ENCODE measurements around the gene STAM2. TPM values are rescaled to one million over a fixed set of nuclear protein-coding genes. Genes with fewer than 3 reads are reported as not detected.
A peak's percentile ranks its signal among the peaks of the same experiment; 100 is the strongest.

STAM2 gene
- total RNA-seq, 1 donor from 2014 or later, result 35.3 TPM

DNA sequence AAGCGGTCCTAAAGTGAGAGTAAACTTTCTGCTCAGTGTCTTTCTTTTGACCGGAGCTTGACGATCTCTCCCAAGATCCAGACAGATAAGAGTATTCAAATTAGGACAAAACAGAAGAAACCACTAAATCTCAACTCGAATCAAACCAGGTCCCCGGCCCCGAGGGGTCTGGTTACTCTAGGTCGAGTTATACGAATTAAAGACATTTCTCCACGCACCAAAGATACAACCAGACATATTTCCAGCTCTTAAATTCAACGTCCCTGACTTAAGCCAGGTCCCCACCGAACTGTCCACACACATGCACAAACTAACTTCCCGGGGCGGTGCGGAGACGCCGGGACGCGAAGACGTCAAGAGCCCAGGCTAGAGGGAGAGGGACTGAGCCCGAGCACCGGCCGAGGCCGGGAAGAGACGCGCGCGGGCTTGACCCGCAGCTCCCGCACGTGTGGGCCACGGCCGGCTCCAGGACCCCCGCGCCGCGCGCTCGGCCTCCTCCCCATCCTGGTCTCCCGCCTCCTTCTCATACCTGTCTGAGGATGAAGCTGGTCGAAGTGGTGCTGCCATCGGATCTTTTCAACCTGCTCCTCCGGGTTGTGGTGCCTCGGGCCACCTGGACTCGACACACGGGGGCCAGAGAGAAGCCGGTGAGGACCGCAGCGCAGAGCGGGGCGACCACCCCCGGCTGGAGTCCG lies 77.6 kb downstream of the STAM2 start:
- H3K9ac ChIP-seq (ENCODE audit: low read length), result peak overlapping the region; percentile 33

DNA sequence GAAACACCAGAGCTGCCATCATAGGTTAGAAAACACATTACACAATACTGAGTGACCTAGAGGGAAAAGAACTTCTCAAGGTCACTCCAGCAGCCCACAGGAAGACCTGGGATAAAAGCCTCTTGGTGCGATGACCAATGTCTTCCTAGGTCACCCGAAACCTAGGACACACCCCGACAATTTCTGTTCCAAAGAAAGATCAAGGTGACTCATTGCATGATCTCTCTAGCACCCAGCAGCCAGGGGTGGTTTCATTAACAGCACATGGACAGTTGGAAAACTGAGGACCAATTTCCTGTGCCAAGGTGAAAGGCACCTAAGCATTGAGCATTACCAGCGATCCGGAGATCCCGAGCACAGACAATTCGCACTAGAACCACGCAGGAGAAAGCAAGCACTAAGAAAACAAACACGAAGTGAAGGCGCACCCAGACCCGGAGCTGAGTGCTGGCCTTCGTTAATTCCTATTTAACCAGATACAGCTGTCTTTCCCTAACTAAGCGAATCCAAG lies 78.2 kb downstream of the STAM2 start:
- Histone ChIP-seq H3K79me2 (ENCODE audit: insufficient read depth, low read length) (no peaks in the 10 kb centered on the region), H3K9ac (ENCODE audit: low read length) (peak overlapping the region; percentile 33), H3K4me3 (ENCODE audit: insufficient read depth, low read depth, low read length) (peak overlapping the region; percentile 47), H3K27ac (ENCODE audit: low read depth, low read length) (no peak overlapping the region), H4K20me1 (ENCODE audit: insufficient read depth, low read length) (no peaks in the 10 kb centered on the region), H3K36me3 (ENCODE audit: insufficient read depth, low read length) (no peaks in the 10 kb centered on the region), H3K9me3 (ENCODE audit: insufficient read depth, low read depth, low read length) (no peaks in the 10 kb centered on the region), H3K4me1 (ENCODE audit: insufficient read depth, low read length) (peaks cover 12% of the 10 kb centered on the region), H3K27me3 (ENCODE audit: insufficient read depth, low read length) (peaks cover 53% of the 10 kb centered on the region), H3K4me2 (ENCODE audit: low read length) (peak overlapping the region; percentile 88), H2AFZ (ENCODE audit: low read depth, low read length) (peak overlapping the region; percentile 50)
- H3K9me3 Mint-ChIP-seq (ENCODE audit: unreplicated experiment), result no peaks in the 10 kb centered on the region
- peaks cover 48% of the 10 kb centered on the region for H3K27me3 Mint-ChIP-seq (ENCODE audit: low read depth, unreplicated experiment)
- H3K27ac Mint-ChIP-seq (ENCODE audit: unreplicated experiment), result no peak overlapping the region
- peak overlapping the region; percentile 85 for H3K4me3 Mint-ChIP-seq (ENCODE audit: unreplicated experiment)
- peaks cover 5% of the 10 kb centered on the region for H3K4me1 Mint-ChIP-seq (ENCODE audit: low read depth, unreplicated experiment)
- H3K36me3 Mint-ChIP-seq (ENCODE audit: low read depth, unreplicated experiment), result no peaks in the 10 kb centered on the region
- no peak for TF ChIP-seq EZH2 (IDR thresholded peaks at IDR 0.05; ENCODE audit: insufficient read depth, low read length)
- TF ChIP-seq, protein P1, sequence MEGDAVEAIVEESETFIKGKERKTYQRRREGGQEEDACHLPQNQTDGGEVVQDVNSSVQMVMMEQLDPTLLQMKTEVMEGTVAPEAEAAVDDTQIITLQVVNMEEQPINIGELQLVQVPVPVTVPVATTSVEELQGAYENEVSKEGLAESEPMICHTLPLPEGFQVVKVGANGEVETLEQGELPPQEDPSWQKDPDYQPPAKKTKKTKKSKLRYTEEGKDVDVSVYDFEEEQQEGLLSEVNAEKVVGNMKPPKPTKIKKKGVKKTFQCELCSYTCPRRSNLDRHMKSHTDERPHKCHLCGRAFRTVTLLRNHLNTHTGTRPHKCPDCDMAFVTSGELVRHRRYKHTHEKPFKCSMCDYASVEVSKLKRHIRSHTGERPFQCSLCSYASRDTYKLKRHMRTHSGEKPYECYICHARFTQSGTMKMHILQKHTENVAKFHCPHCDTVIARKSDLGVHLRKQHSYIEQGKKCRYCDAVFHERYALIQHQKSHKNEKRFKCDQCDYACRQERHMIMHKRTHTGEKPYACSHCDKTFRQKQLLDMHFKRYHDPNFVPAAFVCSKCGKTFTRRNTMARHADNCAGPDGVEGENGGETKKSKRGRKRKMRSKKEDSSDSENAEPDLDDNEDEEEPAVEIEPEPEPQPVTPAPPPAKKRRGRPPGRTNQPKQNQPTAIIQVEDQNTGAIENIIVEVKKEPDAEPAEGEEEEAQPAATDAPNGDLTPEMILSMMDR (IDR thresholded peaks at IDR 0.05; ENCODE audit: insufficient read depth, low read depth, low read length), result no peak
- no peak for DNase-seq (ENCODE audit: low read depth)
- FAIRE-seq, result no peak

More for the DNA sequence above, 77.6 kb downstream of the STAM2 start:
- no peak for FAIRE-seq
- no peak overlapping the region for H3K27ac Mint-ChIP-seq (ENCODE audit: unreplicated experiment)
- Histone ChIP-seq H3K9me3 (ENCODE audit: insufficient read depth, low read depth, low read length) (no peaks in the 10 kb centered on the region), H3K4me1 (ENCODE audit: insufficient read depth, low read length) (peaks cover 12% of the 10 kb centered on the region), H3K27ac (ENCODE audit: low read depth, low read length) (no peak overlapping the region), H3K27me3 (ENCODE audit: insufficient read depth, low read length) (peaks cover 53% of the 10 kb centered on the region), H4K20me1 (ENCODE audit: insufficient read depth, low read length) (no peaks in the 10 kb centered on the region), H3K79me2 (ENCODE audit: insufficient read depth, low read length) (no peaks in the 10 kb centered on the region), H3K4me3 (ENCODE audit: insufficient read depth, low read depth, low read length) (peak overlapping the region; percentile 47), H3K36me3 (ENCODE audit: insufficient read depth, low read length) (no peaks in the 10 kb centered on the region), H3K4me2 (ENCODE audit: low read length) (peak overlapping the region; percentile 88), H2AFZ (ENCODE audit: low read depth, low read length) (peak overlapping the region; percentile 50)
- H3K36me3 Mint-ChIP-seq (ENCODE audit: low read depth, unreplicated experiment), result no peaks in the 10 kb centered on the region
- H3K4me3 Mint-ChIP-seq (ENCODE audit: unreplicated experiment), result peak overlapping the region; percentile 85
- H3K27me3 Mint-ChIP-seq (ENCODE audit: low read depth, unreplicated experiment), result peaks cover 50% of the 10 kb centered on the region
- DNase-seq (ENCODE audit: low read depth), result no peak
- no peaks in the 10 kb centered on the region for H3K9me3 Mint-ChIP-seq (ENCODE audit: unreplicated experiment)
- peak; percentile 76 for TF ChIP-seq EZH2 (IDR thresholded peaks at IDR 0.05; ENCODE audit: insufficient read depth, low read length)
- TF ChIP-seq, protein P1 (IDR thresholded peaks at IDR 0.05; ENCODE audit: insufficient read depth, low read depth, low read length), result no peak
- H3K4me1 Mint-ChIP-seq (ENCODE audit: low read depth, unreplicated experiment), result peaks cover 5% of the 10 kb centered on the region

DNA sequence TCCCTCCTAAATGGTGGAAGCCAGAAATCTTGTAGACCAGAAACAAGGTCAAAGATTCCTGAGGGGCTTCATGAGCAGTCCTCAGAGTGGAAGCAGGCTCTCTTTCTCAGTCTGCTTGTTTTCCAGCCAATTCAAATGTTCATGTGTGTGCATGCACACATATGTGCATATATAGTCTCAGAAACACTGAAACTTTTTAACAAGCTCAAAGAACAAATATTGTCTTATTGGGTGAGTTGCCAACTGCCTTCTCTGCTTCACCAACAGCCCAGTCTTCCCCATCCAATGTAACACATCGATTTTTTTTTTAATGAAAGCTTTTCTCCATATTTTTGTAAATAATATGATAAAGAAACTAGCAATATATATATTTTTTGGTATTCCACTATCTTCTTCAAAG lies 80.4 kb downstream of the STAM2 start:
- Histone ChIP-seq H3K9ac (ENCODE audit: low read length) (no peak overlapping the region), H4K20me1 (ENCODE audit: insufficient read depth, low read length) (no peaks in the 10 kb centered on the region), H3K27me3 (ENCODE audit: insufficient read depth, low read length) (peaks cover 39% of the 10 kb centered on the region), H3K79me2 (ENCODE audit: insufficient read depth, low read length) (no peaks in the 10 kb centered on the region), H2AFZ (ENCODE audit: low read depth, low read length) (no peak overlapping the region), H3K4me3 (ENCODE audit: insufficient read depth, low read depth, low read length) (no peak overlapping the region), H3K27ac (ENCODE audit: low read depth, low read length) (no peak overlapping the region), H3K36me3 (ENCODE audit: insufficient read depth, low read length) (no peaks in the 10 kb centered on the region), H3K9me3 (ENCODE audit: insufficient read depth, low read depth, low read length) (no peaks in the 10 kb centered on the region), H3K4me1 (ENCODE audit: insufficient read depth, low read length) (peaks cover 12% of the 10 kb centered on the region), H3K4me2 (ENCODE audit: low read length) (no peak overlapping the region)
- Mint-ChIP-seq H3K4me1 (ENCODE audit: low read depth, unreplicated experiment) (peaks cover 5% of the 10 kb centered on the region), H3K4me3 (ENCODE audit: unreplicated experiment) (no peak overlapping the region), H3K9me3 (ENCODE audit: unreplicated experiment) (no peaks in the 10 kb centered on the region), H3K27me3 (ENCODE audit: low read depth, unreplicated experiment) (peaks cover 40% of the 10 kb centered on the region), H3K36me3 (ENCODE audit: low read depth, unreplicated experiment) (no peaks in the 10 kb centered on the region), H3K27ac (ENCODE audit: unreplicated experiment) (no peak overlapping the region)
- no peak for TF ChIP-seq EZH2 (IDR thresholded peaks at IDR 0.05; ENCODE audit: insufficient read depth, low read length)
- TF ChIP-seq, protein P1 (IDR thresholded peaks at IDR 0.05; ENCODE audit: insufficient read depth, low read depth, low read length), result no peak
- no peak for FAIRE-seq
- no peak for DNase-seq (ENCODE audit: low read depth)

Data from astrocyte (in vitro differentiated cells and primary cell).